Inflammatory macrophage treated with lipopolysaccharide for 1 hour (primary cell): ENCODE results near the gene PRSS21.

Source experiments
- DNase-seq, 2 donors: peaks; one replicate each; pipeline ENCODE4 v3.0.0-alpha.2; 2020 to 2022

The PRSS21 gene

DNA sequence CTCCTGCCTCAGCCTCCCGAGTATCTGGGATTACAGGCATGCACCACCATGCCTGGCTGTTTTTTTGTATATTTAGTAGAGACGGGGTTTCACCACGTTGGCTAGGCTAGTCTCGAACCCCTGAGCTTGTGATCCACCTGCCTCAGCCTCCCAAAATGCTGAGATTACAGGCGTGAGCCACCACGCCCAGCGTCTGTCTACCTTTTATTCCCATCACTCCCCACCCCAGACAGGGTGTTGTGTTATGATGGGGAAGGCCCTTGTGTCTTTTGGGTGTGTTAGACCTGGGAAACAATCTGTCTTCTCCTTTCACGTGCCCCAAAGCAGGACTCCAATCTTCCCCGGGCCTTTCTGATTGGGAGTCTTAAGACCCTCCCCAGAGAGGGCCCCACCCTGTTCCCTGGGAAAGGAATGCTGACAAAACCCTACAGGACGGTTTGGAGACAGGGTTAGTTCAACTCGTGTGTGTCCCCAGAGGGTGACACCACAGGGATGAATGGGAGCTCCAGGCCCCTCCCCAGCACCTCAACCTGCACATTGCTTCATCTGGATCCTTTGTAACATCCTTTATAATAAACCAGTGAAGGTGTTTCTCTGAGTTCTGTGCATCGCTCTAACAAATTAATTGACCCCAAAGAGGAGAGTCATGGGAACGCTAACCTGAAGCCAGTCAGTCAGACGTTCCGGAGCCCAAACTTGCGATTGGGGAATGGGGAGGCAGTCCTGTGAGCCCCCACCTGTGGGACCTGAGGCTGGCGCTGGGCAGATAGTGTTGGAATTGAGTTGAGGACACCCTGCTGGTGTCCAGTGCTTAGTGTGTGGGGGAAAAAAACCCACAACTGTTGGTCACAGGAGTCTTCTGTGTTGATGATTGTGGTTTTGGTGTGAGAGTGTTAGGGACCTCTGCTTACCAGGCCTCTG, 36.8 kb upstream of the PRSS21 start:
- no peak for DNase-seq

DNA sequence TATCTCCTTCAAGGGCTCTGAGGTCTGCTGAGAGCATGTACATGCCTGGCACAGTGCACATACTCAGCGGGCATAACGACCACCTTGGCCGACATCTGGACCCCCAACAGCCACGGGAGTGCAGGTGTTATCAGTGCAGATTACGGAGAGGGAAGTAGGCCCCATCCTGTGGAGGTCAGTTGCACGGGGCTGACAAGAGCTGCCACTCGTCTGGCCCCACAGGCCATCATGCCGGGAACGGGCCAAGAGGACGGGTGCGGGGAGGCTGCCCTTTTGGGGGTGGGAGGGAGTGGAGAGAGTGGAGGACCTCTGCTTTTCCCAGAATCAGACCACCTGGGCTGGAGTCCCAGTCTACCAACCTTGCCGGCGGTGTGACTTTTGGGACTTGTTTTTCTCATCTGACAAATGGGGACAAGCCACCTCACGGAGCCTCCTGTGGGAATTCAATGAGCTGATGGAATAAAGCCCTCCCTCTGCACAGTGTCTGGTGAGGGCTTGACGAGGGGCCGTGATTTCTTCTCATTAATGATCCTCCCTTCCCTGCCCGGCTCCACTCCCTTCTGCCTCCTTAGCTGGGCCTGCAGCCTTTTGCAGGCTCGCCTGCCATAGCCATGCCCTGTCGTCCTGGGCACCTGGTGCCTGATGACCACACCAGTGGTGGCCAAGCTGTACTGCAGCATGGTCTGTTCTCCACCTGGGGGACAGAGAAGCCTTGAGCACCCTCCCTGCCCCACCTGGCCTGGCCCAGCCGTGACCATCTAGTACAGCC, 34.3 kb upstream of the PRSS21 start:
- DNase-seq = no peak

DNA sequence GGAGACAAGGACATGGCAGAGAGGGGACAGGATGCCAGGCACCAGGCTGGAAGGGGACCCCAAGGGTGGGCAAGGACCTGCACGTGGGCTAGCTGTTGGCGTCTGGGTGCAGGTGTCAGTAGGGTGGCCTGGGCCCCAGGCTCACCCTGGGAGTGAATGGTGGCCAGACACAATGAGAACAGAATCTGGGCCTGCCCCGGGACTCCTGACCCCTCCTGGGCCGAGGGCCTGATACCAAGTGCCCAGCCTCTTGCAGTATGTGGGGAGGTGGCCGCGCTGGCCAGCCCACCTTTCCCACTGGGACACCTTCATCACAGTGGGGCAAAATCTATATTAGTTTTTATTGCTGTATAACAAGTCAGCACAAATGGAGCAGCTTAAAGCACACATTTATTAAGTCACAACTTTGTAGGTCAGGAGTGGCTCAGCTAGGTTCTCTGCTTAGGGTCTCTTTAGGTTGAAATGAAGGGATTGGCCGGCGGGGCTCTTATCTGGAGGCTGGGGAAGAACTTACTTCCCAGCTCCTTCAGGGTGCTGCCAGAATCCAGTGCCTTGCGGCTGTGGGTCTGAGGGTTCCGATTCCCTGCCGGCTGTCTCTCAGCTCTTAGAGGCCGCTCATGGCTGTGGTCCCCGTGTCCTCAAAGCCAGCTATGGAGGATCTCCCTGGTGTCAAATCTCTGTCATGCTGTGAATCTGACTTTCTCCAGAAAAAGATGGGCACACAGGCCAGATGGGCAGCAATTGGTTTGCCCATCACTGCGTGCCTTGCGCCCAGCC, 33.3 kb upstream of the PRSS21 start:
- DNase-seq = no peak

DNA sequence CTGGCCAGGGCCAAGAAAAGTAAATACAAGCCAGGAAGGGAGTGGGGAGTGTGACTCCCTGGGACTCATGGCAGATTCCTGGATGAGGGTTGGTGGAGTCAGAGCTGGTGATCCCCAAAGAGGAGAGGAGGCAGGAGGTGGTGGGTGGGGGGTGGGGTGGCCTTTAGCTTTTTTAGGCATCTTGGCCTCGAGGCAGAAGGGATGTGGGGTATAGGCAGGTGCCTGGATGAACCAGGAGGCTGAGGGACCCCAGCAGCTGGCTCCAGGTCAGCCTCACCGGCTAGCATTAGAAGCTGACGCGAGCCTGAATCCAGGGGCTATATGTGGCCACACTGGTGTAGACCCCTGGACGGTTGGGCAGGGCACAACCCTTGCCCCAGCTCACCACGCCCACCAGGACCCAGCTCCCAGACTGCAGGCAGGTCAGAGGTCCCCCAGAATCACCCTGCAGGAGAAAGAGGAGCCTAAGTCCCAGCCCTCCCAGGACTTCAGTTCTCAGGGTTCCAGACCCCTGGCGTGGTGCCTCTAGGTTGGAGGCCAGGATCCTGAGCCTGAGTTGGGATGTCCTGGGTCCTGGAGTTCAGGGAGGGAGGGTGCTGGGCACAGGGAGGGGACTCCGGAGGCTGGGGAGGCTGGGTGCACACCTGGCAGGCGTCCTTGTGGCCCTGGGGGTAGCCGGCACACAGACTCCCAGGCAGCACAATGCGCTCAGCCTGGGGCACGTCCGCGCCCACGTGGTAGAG, 32.5 kb upstream of the PRSS21 start:
- DNase-seq = no peak

DNA sequence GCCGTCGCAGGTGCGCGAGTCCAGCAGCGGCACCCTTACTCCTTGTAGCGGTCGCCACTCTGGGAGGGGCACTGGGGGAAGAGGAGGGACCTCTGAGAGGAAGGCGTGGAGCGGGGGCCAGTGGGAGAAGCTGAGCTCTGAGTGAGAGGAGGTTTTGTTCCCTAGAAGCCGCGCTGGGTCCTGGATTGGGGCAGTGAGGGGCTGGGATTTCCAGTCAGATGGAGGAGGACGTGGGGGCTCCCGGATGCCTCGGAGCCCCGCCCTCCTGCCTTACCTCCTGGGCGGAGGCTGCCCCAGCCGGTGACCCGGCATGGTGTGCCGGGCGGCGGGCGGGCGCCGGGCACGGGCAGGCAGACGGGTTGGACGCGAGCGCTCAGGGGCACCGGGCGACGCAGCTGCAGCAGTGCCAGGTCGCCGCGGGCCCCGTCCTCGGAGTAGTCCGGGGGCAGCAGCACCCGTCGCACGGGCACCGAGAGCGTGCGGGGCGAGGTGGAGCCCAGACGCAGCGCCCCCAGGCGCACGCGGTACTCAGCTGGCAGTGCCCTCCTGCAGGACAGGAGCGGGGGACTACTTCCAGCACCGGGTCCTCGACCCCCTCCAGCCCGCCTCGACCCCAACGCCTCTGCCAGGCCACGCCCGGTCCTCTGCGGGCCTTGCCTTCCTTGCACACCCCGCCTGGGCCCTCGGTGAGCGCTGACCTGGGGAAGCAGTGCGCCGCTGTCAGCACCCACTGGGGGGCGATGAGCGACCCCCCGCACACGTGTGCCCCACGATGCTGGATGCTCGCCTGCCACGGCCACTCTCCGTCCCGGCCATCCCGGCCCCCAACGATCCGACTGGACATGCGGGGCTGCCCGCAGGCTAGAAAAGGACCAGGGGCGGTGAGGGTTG, 31.7 kb upstream of the PRSS21 start:
- DNase-seq = peak; percentile 41 to 68

DNA sequence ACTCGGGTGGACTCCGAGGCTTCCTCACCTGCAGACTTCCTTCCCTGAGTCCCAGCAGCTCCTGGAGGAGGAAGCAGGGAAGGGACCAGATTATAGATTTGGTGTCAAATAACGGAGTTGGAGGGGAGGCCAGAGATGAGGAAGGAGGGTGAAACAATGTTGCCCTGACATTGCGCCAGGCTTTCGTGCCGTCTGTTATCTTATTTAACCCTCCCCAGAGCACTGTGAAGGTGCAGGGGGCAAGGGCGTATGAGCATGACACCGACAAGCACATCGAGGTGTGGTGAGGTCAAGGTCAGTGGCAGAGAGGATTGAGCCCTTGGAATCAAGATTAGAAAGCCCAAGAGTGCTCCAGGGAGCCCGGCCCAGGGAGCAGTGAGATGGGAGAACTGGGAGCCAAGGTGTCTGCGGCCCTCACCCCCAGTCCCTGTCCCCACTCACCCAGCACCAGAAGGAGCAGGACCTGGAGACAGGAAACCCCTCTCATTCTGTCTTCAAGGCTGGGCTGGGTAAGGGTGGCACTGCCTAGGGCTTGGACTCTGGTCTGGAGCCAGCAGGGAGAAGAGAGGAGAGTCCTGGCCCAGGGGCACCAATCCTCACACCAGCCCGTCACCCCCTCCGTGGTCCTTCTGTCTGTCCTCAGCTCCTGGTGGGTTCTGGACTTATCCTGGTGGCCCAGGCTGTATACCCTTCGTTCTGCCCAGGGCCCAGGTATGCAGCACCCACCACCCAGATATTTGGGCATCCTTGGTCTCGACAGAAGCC, 30.8 kb upstream of the PRSS21 start:
- no peak for DNase-seq

DNA sequence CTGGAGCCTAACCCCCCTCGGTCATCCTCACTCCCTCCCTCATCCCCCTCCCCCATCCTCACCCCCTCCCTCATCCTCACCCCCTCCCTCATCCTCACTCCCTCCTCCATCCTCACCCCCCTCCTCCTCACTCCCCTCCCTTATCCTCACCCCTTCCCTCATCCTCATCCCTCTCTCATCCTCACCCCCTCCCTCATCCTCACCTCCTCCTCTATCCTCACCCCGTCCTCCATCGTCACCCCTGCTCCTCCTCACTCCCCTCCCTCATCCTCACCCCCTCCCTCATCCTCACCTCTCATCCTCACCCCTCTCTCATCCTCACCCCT, 30.2 kb upstream of the PRSS21 start:
- no peak for DNase-seq

DNA sequence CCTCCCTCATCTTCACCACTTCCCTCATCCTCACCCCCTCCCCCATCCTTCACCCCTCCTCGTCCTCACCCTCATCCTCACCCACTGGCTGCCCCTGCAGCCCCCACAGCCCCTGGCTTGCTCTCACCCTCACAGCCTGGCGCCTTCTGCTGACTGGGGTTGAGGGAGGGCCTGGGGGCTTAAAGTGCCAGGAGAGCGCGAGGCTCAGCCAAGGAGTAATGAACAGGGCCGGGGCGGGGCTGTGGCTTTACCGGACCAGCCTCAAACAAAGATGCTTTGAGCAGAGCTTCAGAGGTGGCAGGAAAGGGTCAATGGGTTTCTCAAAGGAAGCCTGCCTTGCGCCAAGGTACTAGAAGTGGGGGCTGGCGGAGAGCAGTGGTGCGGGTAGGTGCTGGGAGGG, 29.6 kb upstream of the PRSS21 start, which contains the start of gene PRSS33:
Gene PRSS33, minus strand, starts transcription at position 155 of the 400 bp plus-strand sequence. CDS start 1,013 bp downstream, outside the sequence.
- no peak for DNase-seq

DNA sequence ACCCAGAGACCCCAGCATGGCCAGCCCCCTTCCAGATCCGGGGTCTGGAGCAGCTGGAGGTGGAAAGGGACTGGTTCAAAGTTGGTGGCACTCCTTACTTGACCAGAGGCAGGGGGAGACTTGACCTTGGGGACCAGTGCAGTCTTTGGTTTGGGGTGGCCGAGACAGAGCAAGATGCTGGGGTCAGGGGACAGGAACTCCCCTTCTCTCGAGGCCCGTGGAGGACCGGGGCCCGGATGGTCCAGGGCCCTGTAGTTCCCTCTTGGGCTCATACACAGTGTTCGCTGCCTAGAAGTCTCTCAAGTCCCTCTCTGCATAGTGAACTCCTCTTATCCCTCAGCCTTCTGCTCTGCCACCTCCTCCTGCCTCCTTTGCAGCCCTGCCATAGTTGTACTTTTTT, 29.1 kb upstream of the PRSS21 start:
- no peak for DNase-seq

DNA sequence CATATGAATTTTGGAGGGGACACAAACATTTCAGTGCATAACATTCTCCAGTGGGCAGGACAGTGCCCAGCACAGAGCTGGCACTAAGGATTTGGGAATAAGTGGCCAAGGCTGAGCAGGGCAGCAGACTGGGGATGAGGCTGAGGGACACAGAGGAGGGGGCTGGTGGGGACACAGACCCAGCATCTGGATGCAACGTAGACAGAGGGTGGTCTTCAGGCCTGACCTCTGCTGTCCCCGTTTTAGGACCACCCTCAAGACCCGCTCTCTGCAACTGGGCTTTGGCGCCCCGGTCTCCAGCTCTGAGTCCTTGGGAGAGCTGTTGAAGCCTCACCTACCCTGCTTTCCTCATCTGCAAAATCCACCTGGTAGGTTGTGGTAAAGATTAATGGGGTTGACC, 26.4 kb upstream of the PRSS21 start:
- no peak for DNase-seq

DNA sequence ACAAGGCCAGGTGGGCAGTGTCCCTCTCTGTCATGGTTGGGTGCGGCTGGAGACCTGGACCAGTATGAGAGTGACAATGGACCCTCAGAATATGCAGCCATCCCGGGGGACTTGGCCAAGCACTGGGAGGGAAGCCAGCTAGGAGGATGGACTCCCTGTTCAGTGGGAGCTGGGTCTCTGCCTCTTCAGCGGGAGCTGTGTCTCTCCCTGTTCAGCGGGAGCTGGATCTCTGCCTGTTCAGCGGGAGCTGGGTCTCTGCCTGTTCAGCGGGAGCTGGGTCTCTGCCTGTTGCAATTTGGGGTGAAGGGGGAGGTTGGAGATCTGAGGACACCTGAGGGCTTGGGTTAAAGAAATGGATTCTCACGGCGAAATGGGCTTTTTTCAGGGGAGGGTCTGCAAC, 25.9 kb upstream of the PRSS21 start:
- no peak for DNase-seq

DNA sequence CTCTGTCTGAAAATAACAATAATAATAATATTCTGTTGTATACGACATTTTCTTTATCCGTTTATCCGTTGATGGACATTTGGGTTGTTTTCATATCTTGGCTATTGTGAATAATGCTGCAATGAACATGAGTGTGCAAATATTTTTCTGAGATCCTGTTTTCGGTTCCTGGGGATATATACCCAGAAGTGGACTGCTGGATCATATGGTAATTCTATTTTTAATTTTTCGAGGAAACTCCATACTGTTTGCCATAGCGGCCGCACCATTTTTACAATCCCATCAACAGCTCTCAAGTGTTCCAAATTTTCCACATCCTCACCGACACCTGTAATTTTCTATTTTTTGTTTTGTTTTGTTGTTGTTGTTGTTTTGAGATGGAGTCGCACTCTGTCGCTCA, 24.1 kb upstream of the PRSS21 start:
- DNase-seq = peak; percentile 47 to 54

DNA sequence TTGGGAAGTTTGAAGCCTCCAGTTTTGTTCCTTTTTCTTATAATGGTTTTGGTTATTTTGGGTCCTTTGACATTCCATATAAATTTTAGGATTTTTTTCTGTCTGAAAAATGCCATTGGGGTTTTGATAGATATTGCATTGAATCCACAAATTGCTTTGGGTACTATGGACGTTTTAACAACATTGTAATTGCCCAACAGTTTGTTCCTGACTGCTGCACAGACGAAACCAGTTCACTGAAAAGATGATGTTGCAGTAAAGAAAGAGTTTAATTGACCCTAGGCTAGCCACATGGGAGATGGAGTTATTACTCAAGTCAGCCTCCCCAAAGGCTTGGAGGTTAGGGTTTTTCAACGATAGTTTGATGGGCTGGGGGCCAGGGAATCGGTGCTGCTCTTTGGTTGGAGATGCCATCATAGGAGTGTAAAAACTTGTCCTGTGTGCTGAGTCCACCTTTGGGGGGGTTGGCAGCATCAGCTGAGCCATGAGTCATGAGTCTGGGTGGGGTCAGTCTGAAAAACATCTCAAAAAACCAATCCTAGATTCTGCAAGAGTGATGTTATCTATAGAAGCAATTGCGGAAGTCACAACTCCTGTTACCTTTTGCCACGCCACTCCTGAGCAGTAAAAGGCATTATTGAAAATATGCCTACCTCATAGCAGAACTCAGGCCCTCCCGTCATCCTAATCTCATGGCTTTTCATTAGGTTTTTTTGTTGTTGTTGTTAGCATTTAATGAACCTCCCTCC, 21.5 kb upstream of the PRSS21 start:
- peak; percentile 21 to 68 for DNase-seq

DNA sequence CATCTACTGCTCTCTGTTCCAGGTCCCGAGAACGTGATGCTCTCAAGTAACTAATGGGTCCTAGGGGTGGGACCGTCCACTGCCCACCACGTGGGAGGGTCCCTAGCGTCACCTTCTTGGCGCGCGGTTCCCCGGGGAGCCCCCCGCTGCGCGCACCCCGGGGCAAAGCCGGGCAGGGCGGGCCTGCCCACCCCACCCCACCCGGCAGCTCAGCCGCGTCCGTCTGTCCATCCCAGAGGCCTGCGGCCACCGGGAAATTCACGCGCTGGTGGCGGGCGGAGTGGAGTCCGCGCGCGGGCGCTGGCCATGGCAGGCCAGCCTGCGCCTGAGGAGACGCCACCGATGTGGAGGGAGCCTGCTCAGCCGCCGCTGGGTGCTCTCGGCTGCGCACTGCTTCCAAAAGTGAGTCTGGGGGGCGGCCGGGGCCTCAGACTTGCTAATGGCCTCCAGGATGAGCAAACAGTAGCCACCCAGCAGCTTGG, 18.3 kb upstream of the PRSS21 start:
- DNase-seq = no peak

DNA sequence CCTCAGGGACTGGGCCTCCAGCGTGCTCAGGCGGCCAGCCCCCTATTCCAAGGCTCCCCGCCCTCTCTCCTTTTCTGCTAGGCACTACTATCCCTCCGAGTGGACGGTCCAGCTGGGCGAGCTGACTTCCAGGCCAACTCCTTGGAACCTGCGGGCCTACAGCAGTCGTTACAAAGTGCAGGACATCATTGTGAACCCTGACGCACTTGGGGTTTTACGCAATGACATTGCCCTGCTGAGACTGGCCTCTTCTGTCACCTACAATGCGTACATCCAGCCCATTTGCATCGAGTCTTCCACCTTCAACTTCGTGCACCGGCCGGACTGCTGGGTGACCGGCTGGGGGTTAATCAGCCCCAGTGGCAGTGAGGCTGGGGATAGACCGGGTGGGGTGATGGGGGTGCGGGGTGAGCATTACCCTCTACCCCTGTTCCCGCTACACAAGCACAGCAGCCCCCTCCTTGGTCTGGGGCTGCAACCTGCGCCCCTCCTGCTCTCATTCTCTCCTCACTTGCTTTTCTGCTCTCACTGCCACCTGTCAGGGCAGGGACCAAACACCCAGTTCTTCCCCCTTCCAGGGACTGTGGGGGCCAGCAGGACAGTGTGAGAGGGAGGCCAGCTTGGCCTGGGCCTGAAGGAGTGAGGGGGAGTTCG, 17.7 kb upstream of the PRSS21 start:
- no peak for DNase-seq

DNA sequence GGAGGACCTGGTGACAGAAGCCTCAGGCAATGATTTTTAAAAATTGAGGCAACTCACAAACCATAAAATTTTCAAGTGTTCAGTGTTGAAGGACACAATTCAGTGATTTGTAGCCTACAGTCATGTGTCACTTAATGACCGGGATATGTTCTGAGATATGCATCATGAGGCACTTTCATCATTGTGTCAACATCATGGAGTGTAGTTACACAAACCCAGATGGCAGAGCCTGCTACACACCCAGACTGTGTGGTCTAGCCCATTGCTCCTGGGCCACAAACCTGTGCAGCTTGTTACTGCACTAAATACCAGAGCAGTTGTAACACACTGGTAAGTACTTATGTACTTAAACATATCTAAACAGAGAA, 17.2 kb upstream of the PRSS21 start:
- DNase-seq = peak; percentile 76 to 94

DNA sequence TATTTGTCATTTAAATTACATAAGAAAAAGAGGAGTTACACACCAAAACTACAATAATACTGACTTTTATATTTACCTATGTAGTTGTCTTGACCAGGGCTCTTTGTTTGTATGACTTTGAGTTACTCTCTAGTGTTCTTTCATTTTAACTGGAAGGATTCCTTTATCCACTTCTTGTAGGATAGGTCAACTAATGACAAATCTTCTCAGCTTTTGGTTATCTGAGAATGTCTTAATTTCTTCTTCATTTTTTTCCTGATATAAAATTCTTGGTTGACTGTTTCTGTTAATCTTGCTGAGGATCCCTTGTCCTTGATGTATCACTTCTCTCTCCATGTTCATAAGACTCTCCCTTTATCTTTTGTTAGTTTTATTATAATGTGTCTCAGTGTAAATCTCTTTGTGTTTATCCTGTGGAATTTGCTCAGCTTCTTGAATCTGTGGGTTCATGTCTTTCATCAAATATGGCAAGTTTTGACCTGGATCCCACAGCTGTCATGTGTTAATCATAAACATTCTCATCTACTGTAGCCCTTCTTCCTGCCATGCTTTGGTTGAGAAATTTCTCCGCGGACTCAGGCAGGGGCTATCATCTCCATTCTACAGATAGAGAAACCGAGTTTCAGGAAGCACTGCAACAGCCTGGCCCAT, 13.4 kb upstream of the PRSS21 start:
- DNase-seq = no peak

DNA sequence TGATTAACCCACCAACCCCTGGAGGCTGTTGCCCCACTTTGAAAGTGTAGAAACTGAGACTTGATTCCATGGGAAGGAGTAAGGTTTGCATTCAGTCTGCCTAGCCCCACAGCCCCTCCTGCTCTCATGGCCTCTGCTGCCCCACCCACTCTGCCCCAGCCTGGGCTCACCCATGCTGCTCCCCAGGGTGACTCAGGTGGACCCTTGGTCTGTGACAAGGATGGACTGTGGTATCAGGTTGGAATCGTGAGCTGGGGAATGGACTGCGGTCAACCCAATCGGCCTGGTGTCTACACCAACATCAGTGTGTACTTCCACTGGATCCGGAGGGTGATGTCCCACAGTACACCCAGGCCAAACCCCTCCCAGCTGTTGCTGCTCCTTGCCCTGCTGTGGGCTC, 12.3 kb upstream of the PRSS21 start:
- DNase-seq = no peak

DNA sequence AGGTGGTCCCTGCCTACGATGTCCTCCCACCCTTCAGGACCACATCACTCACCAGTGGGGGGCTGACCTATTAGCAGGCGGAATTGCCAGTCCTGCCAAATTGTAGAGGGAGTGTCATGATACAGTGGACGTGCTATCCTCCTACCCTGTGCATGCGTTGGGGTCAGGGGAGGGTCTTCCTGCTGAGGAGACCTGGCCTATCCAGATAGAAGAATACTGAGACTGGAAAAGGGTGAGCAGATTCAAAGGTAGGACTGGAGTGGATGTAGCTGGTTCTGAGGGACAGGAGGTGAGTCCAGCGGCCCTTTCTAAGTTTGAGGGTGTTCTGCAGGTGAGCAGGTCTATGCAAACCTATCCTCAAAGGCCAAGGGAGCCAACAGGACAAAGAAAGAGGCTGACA, 10.8 kb upstream of the PRSS21 start:
- no peak for DNase-seq
